HEK293T (cell line): ENCODE results near the gene LYPLA2.

ENCODE experiments used
- CTBP1 ChIP-seq: fragments of 450-650 bp; IDR thresholded peaks from 2 replicates; pipeline ENCODE4 v1.6.1; 2016; ENCODE audit warnings: borderline replicate concordance
- FOXA1 ChIP-seq: fragments of 450-650 bp; IDR thresholded peaks from 2 replicates; pipeline ENCODE4 v1.6.1; 2016; ENCODE audit warnings: mild to moderate bottlenecking
- L3MBTL2 ChIP-seq: fragments of 450-650 bp; conservative IDR thresholded peaks from 2 replicates; pipeline ENCODE4 v1.6.1; 2016; ENCODE audit warnings: mild to moderate bottlenecking
- SP1 ChIP-seq: fragments of 450-650 bp; IDR thresholded peaks from 2 replicates; pipeline ENCODE4 v1.6.1; 2017
- TARDBP ChIP-seq: fragments of 450-650 bp; IDR thresholded peaks from 2 replicates; pipeline ENCODE4 v1.6.1; 2016

- TF ChIP-seq CTBP1 (no peak), L3MBTL2 (no peak), SP1 (no peak), TARDBP (no peak), FOXA1 (no peak)
Measured at GRCh38 chr1:23804183-23804835, 13.4 kb downstream of the LYPLA2 start.
